Stimulated activated CD8-positive, alpha-beta memory T cell treated with anti-CD3 and anti-CD28 coated beads, Interleukin-12 subunit alpha, Interleukin-12 subunit beta, amount 100 ng/mL, for 24 hours (primary cell): ENCODE data around the gene ACTRT1.

Experiments
- DNase-seq: peaks from one replicate; pipeline ENCODE4 v3.0.0-alpha.2; 2020; ENCODE audit errors: extremely low read depth

ACTRT1 gene

DNA sequence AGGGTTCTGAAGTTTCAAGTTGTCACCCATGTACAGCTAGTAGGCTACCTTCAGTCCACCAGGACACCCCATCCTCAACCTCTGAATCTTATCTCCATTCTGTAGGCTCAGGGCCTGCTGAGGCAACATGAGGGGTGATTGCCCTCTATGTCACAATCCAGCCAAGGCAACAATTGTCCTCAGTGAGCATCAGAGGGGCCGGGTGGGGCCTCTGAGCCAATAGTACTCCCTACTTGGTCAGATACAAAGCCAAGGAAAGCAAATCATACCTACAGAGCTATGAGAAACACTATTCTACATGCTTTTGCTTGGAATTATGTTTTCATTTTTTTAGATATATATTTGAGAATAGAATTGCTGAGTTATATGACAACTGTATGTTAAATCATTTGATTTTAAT is at the start of gene ACTRT1:
Gene ACTRT1 (minus strand): TSS at position 101 of the 400 bp plus-strand sequence. CDS start 197 bp downstream, outside the sequence.
- DNase-seq, result no peak

DNA sequence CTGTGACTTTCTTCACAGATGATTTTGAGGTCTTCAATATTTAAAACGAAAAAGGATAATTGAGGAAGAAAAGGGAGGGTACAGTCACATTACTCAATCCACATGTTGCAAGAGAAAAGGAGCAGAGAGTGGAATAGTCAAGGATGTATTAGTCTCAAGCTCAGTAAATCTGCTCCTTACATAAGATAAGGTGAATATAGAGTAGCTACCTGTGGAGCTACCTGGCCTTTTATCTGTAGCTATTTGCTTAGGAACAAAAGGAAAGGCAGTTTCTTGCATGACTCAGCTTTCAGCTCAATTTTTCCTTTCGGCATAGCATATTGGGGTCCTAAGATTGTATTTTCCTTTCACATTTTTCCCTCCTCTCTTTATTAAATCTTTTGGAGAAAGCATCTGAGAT is 26.3 kb upstream of the ACTRT1 start:
- DNase-seq, result no peak

DNA sequence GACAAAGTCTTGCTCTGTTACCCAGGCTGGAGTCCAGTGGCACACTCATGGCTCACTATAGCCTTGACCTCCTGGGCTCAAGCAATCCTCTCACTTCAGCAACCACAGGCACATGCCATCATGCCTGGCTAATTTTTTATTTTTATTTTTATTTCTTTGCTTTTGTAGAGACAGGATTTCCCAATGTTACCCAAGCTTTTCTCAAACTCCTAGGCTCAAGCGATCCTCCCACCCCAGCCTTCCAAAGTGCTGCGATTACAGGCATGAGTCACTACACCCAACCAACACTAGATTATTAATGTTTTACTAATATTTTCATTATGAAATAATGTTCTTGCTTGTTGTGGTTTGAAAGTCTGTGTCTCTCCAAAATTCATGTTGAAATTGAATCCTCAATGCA is 5.2 kb upstream of the ACTRT1 start:
- no peak for DNase-seq

DNA sequence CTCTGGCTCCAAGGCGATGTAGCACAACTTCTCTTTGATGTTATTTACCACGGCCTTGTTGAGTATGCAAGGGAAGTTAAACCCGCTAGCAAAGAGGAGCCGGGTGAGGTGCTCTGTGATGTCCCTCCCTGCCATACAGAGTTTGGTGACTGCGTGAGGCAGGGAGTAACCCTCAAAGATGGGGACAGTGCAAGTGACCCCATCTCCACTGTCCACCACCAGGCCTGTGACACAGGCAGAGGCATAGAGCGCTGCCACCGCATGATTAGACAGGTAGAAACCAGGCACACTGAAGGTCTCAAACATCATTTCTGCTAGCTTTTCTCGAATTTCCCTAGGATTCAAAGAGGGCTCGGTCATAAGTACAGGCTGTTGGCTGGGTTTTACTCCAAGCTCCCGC is 677 bp downstream of the ACTRT1 start:
- DNase-seq, result no peak

DNA sequence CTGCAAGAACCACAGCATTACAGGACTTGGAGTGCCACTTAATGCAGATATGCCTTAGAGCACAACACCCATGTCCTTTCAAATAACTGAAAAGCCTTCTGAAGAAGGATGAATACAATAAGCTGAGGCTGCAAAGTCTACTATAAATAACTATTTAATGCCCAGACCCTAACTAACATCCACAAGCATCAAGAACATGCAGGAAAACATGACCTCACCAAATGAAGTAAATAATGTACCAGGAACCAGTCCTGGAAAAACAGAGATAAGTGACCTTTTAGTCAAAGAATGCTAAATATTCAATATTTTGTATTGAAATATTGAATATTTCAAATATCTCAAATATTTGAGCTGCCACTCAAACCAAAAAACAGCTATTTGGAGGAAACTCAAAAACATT is 16.9 kb downstream of the ACTRT1 start:
- DNase-seq, result no peak

DNA sequence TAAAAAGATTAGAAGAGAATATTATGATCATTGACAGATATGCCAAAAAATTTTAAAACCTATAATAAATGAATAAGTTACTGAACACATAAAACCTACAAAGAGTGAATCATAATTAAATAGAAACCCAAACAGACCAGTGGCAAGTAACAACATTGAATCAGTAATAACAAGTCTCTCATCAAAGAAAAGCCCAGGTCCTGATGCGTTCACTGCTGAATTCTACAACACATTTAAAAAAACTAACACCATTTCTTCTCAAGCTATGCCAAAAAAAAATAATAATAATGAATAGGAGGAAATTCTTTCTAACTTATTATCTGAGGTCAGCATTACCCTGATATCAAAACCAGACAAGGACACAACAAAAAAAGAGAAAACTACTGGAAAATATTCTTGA is 30.6 kb downstream of the ACTRT1 start:
- DNase-seq, result no peak

DNA sequence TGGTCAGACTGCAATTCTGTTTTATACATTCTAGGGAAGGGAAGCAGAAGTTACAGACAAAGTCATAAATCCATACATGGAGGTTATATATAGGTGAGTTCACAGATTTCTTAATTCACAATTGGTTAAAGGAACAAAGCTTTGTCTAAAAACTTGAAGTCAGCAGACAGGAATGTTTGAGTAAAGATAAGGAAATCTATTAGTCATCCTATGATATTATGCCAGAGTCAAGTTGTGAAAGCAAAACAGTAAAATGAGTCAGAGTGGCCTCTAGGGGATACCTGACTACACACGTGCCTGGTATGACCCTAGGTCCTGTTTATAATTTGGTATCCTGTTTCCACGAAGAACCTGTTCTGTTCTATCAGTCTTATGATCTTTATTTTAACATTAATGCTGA is 31.5 kb downstream of the ACTRT1 start:
- DNase-seq, result no peak

DNA sequence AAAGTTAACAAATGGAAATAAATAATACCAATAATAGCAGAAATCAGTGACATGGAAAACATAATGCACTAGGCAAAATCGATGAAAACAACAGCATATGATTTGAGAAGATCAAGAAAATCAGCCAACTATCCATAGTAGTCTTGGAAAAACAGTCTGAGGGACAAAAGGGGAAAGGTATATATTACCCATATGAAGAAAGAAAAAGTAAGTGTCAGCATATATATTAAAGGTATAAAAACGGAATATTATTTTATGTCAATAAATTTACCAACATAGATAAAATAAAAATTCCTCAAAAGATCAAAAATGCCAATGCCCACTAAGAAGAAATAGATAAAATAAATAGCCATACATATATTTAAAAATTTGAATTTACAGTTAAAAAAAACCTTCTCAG is 33.0 kb downstream of the ACTRT1 start:
- no peak for DNase-seq

DNA sequence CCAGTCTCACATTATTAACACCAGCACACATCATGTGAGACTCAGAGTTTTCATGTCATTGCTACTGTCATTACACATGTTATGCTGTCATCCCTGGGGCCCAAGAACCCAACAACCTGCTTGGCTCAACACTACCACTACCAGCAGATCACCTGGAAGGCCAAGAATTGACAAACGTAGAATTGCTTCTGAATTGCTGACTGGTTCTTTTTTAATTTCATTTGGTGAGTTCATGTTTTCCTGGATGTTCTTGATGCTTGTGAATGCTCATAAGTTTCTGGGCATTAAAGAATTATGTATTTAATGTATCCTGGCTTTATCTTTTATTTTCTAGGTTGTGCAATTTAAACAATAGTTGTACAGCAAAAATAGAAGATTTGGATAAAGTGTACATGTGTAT is 40.2 kb downstream of the ACTRT1 start:
- no peak for DNase-seq

DNA sequence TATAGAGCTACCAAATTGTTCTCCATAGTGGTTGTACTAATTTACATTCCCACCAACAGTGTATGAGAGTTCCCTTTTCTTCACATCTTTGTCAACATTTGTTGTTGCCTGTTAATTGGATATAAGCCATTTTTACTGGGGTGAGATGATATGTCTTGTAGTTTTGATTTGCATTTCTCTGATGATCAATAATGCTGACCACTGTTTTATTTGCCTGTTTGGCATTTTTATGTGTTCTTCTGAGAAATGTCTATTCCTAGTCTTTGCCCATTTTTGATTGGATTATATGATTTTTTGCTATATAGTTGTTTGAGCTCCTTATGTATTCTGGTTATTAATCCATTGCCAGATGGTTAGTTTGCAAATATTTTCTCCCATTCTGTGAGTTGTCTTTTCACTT is 44.3 kb downstream of the ACTRT1 start:
- DNase-seq, result no peak
